ACC112 (cell line): ENCODE results near the gene NKAP.
"Not testable (repeated sequence)": the region's sequence is repeated elsewhere in the genome, so short reads cannot be mapped to it uniquely, and the experiment has no call there.

Source experiments
- H2AFZ ChIP-seq: fragments of 200-600 bp; sonication (generic); one replicate; pipeline ENCODE4 v1.6.0; 2017; ENCODE audit warnings: antibody characterized with exemption, low read length; ENCODE audit not compliant: unreplicated experiment
- H3K27ac ChIP-seq: fragments of 200-600 bp; sonication (generic); 2 replicates; pipeline ENCODE4 v1.5.1; 2014; ENCODE audit warnings: low read depth, mild to moderate bottlenecking, antibody characterized with exemption, low read length, moderate library complexity
- H3K27me3 ChIP-seq: fragments of 200-600 bp; sonication (generic); 2 replicates; pipeline ENCODE4 v1.6.1; 2014; ENCODE audit warnings: mild to moderate bottlenecking, antibody characterized with exemption, low read length, moderate library complexity, mixed read lengths; ENCODE audit not compliant: insufficient read depth
- H3K36me3 ChIP-seq: fragments of 200-600 bp; sonication (generic); 2 replicates; pipeline ENCODE4 v1.6.1; 2016; ENCODE audit warnings: mild to moderate bottlenecking, antibody characterized with exemption, low read length, moderate library complexity, mixed read lengths; ENCODE audit not compliant: insufficient read depth
- H3K4me1 ChIP-seq: fragments of 200-600 bp; sonication (generic); one replicate; pipeline ENCODE4 v1.6.1; 2016; ENCODE audit warnings: low read length, mixed read lengths; ENCODE audit not compliant: insufficient read depth, unreplicated experiment, control insufficient read depth
- H3K4me3 ChIP-seq: fragments of 200-600 bp; sonication (generic); 2 replicates; pipeline ENCODE4 v1.5.1; 2014; ENCODE audit warnings: mild to moderate bottlenecking, low read depth, low read length
- H3K79me2 ChIP-seq: fragments of 200-600 bp; sonication (generic); one replicate; pipeline ENCODE4 v1.6.0; 2016; ENCODE audit warnings: low read length; ENCODE audit not compliant: control insufficient read depth, unreplicated experiment, insufficient read depth

NKAP gene

GRCh38 chrX:119943185-119943988 is at the start of gene NKAP:
Gene NKAP (minus strand): TSS chrX:119943751. CDS start chrX:119943605, 146 bp downstream.
- H3K79me2 ChIP-seq, result peaks cover 16% of the 10 kb centered on the region
- peak within 1 kb of the TSS; percentile 92 for H3K27ac ChIP-seq
- H2AFZ ChIP-seq, result peak within 1 kb of the TSS; percentile 87
- H3K4me1 ChIP-seq, result peaks cover 6% of the 10 kb centered on the region
- H3K27me3 ChIP-seq, result peaks cover under 1% of the 10 kb centered on the region; the same call in 1 of the 2 replicates
- no peaks in the 10 kb centered on the region for H3K36me3 ChIP-seq
- peak within 1 kb of the TSS; percentile 94 for H3K4me3 ChIP-seq

GRCh38 chrX:119991005-119991787 is 47.6 kb upstream of the NKAP start:
- H3K36me3 ChIP-seq, result no peaks in the 10 kb centered on the region
- no peak overlapping the region for H3K27ac ChIP-seq
- H2AFZ ChIP-seq, result no peak overlapping the region
- H3K27me3 ChIP-seq, result peaks cover 88% of the 10 kb centered on the region
- H3K79me2 ChIP-seq, result no peaks in the 10 kb centered on the region
- H3K4me3 ChIP-seq, result no peak overlapping the region
- H3K4me1 ChIP-seq, result no peaks in the 10 kb centered on the region

GRCh38 chrX:119990556-119991004 is 47.0 kb upstream of the NKAP start:
- Histone ChIP-seq H3K4me3 (no peak overlapping the region), H3K27me3 (peaks cover 82% of the 10 kb centered on the region), H3K27ac (no peak overlapping the region), H2AFZ (no peak overlapping the region), H3K79me2 (no peaks in the 10 kb centered on the region), H3K36me3 (no peaks in the 10 kb centered on the region), H3K4me1 (no peaks in the 10 kb centered on the region)

GRCh38 chrX:119989905-119990555 is 46.5 kb upstream of the NKAP start:
- H2AFZ ChIP-seq, result no peak overlapping the region
- no peaks in the 10 kb centered on the region for H3K4me1 ChIP-seq
- H3K36me3 ChIP-seq, result no peaks in the 10 kb centered on the region
- no peak overlapping the region for H3K4me3 ChIP-seq
- no peak overlapping the region for H3K27ac ChIP-seq
- no peaks in the 10 kb centered on the region for H3K79me2 ChIP-seq
- peaks cover 77% of the 10 kb centered on the region for H3K27me3 ChIP-seq

- Histone ChIP-seq H3K27ac (no peak overlapping the region), H3K79me2 (no peaks in the 10 kb centered on the region), H3K4me3 (no peak overlapping the region), H3K36me3 (no peaks in the 10 kb centered on the region), H3K4me1 (no peaks in the 10 kb centered on the region), H3K27me3 (peaks cover 39% of the 10 kb centered on the region), H2AFZ (no peak overlapping the region)
Observed at GRCh38 chrX:119986203-119986602, 42.7 kb upstream of the NKAP start.

GRCh38 chrX:119984652-119985051 is 41.1 kb upstream of the NKAP start:
- H3K36me3 ChIP-seq, result no peaks in the 10 kb centered on the region
- no peaks in the 10 kb centered on the region for H3K79me2 ChIP-seq
- H3K4me3 ChIP-seq, result no peak overlapping the region
- no peak overlapping the region for H2AFZ ChIP-seq
- H3K4me1 ChIP-seq, result no peaks in the 10 kb centered on the region
- peaks cover 24% of the 10 kb centered on the region for H3K27me3 ChIP-seq
- H3K27ac ChIP-seq, result no peak overlapping the region

GRCh38 chrX:119983494-119983893 is 39.9 kb upstream of the NKAP start:
- H3K36me3 ChIP-seq, result no peaks in the 10 kb centered on the region

GRCh38 chrX:119982145-119982544 is 38.6 kb upstream of the NKAP start:
- no peaks in the 10 kb centered on the region for H3K36me3 ChIP-seq
- H3K79me2 ChIP-seq, result no peaks in the 10 kb centered on the region
- no peak overlapping the region for H3K4me3 ChIP-seq
- no peaks in the 10 kb centered on the region for H3K4me1 ChIP-seq
- H3K27me3 ChIP-seq, result 0 out of 2 replicates have a peak, but pooled peaks cover 3% of the 10 kb centered on the region
- H3K27ac ChIP-seq, result no peak overlapping the region
- no peak overlapping the region for H2AFZ ChIP-seq

More at GRCh38 chrX:119983494-119983893, 39.9 kb upstream of the NKAP start:
- H3K4me1 ChIP-seq, result no peaks in the 10 kb centered on the region
- no peaks in the 10 kb centered on the region for H3K79me2 ChIP-seq
- no peak overlapping the region for H3K4me3 ChIP-seq
- H2AFZ ChIP-seq, result no peak overlapping the region
- H3K27ac ChIP-seq, result no peak overlapping the region
- H3K27me3 ChIP-seq, result peaks cover 14% of the 10 kb centered on the region

- Histone ChIP-seq H2AFZ (no peak overlapping the region), H3K27ac (no peak overlapping the region), H3K4me3 (no peak overlapping the region), H3K79me2 (no peaks in the 10 kb centered on the region), H3K27me3 (no peaks in the 10 kb centered on the region), H3K36me3 (no peaks in the 10 kb centered on the region), H3K4me1 (no peaks in the 10 kb centered on the region)
Observed at GRCh38 chrX:119981286-119982070, 37.9 kb upstream of the NKAP start.

GRCh38 chrX:119977172-119977571 is 33.6 kb upstream of the NKAP start:
- not testable (repeated sequence) for H3K4me1 ChIP-seq, H3K27me3 ChIP-seq, H3K36me3 ChIP-seq, H3K27ac ChIP-seq, H2AFZ ChIP-seq, H3K79me2 ChIP-seq, H3K4me3 ChIP-seq
